ENCODE results near the gene GRM8. TPM values are rescaled to one million over a fixed set of nuclear protein-coding genes. Genes with fewer than 3 reads are reported as not detected.

Gene GRM8
- total and polyA plus RNA-seq, 9 of the 15 experiments (the other 6 are each of a cell fraction or from before 2014, with no cell fraction given) = 0.13 TPM; not detected in 7

GRCh38 chr7:126698909-126699308, 553.8 kb downstream of the GRM8 start (continued):
- TF ChIP-seq ZNF407 (IDR thresholded peaks at IDR 0.05; ENCODE audit: low read depth) = no peak
- TF ChIP-seq ZNF197 (CRISPR knock-in tag; IDR thresholded peaks at IDR 0.05; ENCODE audit: low read depth) = 0 out of 2 replicates have a peak, but pooled peaks have one; percentile 61
- no peak for TF ChIP-seq VEZF1 (CRISPR knock-in tag; IDR thresholded peaks at IDR 0.05)
- no peak for TF ChIP-seq PCBP2 (IDR thresholded peaks at IDR 0.05; ENCODE audit: low read depth, low read length, poor library complexity, severe bottlenecking)
- no peak for TF ChIP-seq RBBP5 (IDR thresholded peaks at IDR 0.05; ENCODE audit: borderline replicate concordance, insufficient read depth, low read length, poor library complexity, severe bottlenecking)
- TF ChIP-seq MAZ (CRISPR knock-in tag; conservative IDR thresholded peaks at IDR 0.05 in 1 of 2, IDR thresholded peaks at IDR 0.05 in 1 of 2) = no peak
- no peak for TF ChIP-seq KDM5B (IDR thresholded peaks at IDR 0.05; ENCODE audit: insufficient replicate concordance, low read depth, low read length)
- no peak for TF ChIP-seq ZNF184 (CRISPR knock-in tag; IDR thresholded peaks at IDR 0.05)
- TF ChIP-seq CC2D1A (IDR thresholded peaks at IDR 0.05) = no peak
- TF ChIP-seq ZNF766 (CRISPR knock-in tag; conservative IDR thresholded peaks at IDR 0.05) = no peak
- no peak for TF ChIP-seq HLTF (IDR thresholded peaks at IDR 0.05)
- no peak for TF ChIP-seq CAMTA2 (CRISPR knock-in tag; conservative IDR thresholded peaks at IDR 0.05)
- TF ChIP-seq TRIM25 (IDR thresholded peaks at IDR 0.05; ENCODE audit: borderline replicate concordance) = no peak
- no peak for TF ChIP-seq HDAC6 (IDR thresholded peaks at IDR 0.05; ENCODE audit: low read depth, low read length)
- TF ChIP-seq HMGN3 (IDR thresholded peaks at IDR 0.05; ENCODE audit: borderline replicate concordance, extremely low read depth, insufficient read length, low read depth, low read length) = peak; percentile 40
- no peak for TF ChIP-seq IRF2 (CRISPR knock-in tag; IDR thresholded peaks at IDR 0.05)
- 0 out of 2 replicates have a peak, but pooled peaks have one; percentile 22 for TF ChIP-seq CXXC5 (CRISPR knock-in tag; IDR thresholded peaks at IDR 0.05)

All from K562 (cell line).